A204.1 (cell line): ENCODE results near the gene SRSF9.
"Not testable (repeated sequence)": the region's sequence is repeated elsewhere in the genome, so short reads cannot be mapped to it uniquely, and the experiment has no call there.

Experiments used
- FAIRE-seq: peaks from 2 replicates; lab custom pipeline; 2012; peaks lifted over from hg19 to GRCh38; lab: Jason Lieb, UNC

SRSF9 gene

DNA sequence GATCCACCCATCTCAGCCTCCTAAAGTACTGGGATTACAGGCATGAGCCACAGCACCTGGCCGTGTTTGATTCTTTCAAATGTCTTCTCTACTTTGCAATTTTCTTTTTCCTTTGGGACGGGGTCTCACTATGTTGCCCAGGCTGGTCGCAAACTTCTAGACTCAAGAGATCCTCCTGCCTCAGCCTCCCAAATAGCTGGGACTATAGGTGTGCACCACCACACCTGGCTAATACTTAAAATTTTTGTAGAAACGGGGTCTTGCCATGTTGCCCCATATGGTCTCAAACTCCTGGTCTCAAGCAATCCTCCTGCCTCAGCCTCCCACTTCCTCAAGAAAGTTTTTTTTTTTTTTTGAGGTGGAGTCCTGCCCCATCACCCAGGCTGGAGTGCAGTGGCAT is 21.6 kb downstream of the SRSF9 start:
- no peak for FAIRE-seq

DNA sequence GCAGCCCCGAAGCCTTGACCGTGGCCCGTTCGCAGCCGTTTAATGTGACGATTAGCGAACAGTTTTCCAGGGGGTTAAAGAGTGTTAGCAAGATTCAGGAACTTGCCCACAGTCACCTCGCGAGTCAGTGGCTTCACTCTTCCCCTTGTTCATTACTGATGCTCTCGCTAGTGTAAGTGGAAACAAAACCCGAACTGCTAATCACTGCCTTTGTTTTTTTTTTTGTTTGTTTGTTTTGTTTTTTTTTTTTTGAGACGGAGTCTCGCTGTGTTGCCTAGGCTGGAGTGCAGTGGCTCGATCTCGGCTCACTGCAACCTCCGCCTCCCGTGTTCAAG is 22.7 kb downstream of the SRSF9 start:
- not testable (repeated sequence) for FAIRE-seq

DNA sequence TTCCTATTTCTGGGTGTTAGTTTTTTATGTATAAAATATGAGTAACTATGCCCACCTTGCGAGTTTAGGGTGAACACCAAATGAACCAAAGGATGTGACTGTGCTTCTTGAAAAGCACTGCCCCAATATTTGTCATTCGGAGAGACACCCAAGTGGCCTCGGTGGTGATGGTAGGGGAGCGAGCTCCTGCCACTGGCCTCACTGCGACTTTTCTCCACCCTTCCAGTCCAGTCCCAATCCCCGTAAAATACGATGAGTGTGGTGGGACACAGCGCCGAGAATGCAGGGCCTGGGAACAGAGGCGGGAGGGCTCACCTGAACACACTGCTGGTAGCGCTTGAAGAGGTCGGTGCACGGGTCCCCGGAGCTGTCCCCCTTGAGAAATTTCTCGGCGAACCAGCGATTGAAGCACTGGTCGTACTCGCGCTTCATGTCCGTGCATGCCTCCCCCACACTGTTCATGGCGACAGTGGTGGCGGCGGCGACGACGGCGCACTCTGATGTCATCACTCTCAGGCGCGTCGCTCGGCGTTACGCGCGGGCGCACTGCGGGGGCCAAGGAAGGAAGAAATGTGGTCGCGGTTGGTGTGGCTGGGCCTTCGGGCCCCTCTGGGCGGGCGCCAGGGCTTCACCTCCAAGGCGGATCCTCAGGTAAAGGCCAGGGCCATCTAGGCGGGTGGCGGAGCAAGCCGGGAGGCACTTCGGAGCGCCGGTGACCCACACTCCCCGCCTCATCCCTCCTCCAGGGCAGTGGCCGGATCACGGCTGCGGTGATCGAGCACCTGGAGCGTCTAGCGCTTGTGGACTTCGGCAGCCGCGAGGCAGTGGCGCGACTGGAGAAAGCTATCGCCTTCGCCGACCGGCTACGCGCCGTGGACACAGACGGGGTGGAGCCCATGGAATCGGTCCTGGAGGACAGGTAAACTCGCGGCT is 23.4 kb downstream of the SRSF9 start, which contains the start of the genes GATC and TRIAP1:
Gene GATC (plus strand): TSS at position 534 of the 933 bp plus-strand sequence. CDS start 37 bp downstream, at position 571.
Gene TRIAP1 (minus strand): TSS at position 474 of the 933 bp plus-strand sequence. CDS start 12 bp downstream, at position 462.
- FAIRE-seq = no peak

DNA sequence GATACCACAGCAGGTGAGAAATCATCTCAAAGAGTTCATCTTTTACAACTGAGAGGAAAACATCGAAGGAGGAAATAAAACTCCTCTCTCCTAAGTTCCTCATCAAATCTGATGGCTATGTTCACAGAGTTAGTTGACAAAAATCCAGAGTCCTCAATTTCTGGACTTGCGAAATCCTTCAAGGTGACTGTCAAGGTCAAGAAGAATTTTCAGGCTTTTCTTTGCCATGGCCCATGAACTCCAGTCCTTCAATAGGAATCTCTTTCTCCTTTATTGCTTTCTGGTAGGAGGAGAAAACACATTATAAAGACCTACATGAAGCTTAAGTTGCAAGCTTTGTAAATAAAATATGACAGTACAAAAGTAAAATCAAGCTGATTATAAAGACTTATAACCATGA is 24.9 kb downstream of the SRSF9 start:
- no peak for FAIRE-seq

DNA sequence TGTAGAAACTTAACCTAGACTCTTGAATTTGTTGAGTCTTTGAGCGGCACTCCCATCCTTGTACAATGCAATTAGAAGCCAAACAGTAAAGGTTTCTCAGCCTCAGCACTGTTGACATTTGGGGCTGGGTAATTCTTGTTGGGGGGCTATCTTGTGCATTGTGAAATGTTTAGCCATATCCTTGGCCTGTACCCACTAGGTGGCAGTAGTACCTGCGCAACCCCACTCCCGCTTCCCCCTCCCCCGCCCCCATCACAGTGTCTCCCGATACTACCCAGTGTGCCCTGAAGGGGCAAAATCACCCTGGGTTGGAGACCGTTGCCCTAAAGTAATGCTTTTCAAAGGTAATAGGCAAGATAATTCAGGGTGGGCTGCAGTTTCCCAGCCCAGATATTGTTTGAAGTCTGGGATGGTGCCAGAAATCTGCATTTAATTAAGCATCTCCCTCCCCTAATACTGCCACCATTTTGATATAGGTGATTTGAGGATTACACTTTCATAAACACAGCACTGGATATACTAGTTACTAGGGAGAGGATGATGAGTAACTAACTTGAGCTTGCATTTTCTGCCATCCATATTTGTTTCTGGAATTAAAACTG is 29.8 kb downstream of the SRSF9 start:
- no peak for FAIRE-seq

DNA sequence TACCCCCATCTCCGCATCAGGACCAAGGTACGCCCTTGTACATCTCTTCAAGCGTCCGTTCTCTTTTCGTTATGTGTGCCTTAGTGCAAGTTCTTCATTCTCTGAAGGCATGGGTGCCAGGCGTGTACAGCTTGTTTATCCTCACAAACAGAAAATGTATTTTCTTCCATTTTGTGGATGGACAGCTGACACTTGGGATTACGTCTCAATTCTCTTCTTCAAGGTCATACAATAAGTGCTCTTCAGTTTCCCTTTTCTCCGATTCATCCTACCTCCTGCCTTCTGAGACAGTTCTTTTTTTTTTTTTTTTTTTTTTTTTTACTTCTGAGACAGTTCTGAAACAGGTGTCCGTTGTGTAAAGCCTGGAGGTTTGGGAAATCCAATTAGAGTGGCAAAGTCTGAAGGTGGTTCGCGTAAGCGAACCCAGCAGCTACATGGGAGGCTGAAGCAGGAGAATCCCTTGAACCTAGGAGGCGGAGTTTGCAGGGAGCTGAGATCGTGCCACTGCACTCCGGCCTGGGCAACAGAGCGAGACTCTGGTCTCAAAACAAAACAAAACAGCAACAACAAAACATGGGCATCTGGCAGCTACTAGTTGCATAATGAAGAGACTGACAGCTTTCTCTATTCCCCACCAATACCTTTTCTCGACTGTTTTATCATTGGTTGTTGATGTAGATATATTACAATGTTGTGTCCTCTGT is 30.9 kb downstream of the SRSF9 start:
- FAIRE-seq = no peak

DNA sequence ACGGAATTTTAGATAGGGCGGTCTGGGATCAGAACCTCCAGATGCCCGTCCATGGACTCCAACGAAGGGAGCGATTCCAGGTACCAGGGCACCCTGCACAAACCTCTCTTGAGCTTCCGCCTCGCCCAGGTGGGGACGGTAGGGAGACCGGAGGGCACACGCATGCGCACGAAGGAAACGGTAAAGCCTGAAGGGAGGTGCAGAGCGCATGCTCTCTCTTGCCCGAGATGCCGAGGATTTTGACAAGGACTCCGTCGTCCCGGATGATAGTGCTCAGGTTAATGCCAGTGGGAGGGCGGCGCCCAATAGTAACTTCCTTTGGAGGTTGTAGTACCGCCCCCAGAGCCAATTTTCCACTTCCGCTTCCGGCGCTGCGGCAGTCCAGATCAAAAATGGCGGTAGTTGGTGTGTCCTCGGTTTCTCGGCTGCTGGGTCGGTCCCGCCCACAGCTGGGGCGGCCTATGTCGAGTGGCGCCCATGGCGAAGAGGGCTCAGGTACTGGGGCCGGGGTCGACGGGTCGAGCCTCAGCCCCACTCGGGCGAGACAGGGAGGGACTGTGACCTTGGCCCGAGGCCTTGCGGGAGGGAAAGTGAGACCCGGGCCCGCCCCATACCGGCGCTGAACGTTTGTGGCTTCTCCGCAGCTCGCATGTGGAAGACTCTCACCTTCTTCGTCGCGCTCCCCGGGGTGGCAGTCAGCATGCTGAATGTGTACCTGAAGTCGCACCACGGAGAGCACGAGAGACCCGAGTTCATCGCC is 31.6 kb downstream of the SRSF9 start, which contains the start of gene COX6A1:
Gene COX6A1 (plus strand): TSS at position 379 of the 760 bp plus-strand sequence. CDS start 14 bp downstream, at position 393.
- FAIRE-seq = peak; percentile 97

DNA sequence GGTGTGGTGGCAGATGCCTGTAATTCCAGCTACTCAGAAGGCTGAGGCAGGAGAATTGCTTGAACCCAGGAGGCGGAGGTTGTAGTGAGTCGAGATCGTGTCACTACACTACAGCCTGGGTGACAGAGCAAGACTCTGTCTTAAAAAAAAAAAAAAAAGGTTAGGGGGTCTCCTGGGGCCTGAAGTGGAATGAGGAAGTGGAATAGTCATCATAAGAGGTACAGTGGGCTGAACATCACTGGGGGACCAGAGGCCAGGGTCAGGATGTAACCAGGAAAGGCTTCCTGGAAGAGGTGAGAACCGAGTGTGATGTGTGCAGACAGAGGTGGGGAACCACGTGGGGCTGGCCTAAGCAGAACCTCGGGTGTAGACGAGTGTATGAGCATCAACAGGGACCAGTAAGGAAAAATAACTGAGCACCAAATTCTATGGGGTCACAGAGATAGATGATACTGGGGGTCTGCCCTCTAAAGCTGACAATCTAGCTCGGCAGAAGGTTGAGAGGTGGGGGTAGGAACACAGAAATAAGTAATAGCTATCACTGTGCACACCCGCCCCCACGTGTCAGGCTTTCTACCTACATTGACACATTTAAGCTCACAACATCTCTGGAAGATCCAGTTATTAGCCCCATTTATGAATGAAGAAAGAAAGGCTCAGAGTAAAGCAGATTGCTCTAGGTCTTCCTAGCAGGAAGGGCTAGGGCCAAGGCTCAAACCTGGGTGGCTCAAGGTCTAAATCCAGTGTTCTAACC is 36.6 kb downstream of the SRSF9 start:
- no peak for FAIRE-seq

DNA sequence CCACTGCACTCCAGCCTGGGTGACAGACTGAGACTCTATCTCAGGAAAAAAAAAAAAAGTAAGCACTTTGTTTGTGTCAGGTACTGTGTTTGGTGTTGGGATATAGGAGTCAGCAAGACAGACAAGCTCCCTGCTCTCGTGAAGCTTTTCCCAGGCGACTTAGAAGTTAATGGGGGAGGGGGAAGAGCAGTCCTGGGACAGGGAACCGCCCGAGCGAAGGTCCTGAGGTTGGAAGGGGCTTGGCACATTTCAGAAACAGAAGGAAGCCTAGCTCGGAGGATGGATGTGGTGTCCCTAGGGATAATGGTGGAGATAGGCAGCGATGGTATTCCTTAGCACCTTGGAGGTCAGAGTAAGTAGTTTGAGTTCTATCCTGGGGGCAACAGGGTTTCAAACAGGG is 40.2 kb downstream of the SRSF9 start:
- FAIRE-seq = no peak

DNA sequence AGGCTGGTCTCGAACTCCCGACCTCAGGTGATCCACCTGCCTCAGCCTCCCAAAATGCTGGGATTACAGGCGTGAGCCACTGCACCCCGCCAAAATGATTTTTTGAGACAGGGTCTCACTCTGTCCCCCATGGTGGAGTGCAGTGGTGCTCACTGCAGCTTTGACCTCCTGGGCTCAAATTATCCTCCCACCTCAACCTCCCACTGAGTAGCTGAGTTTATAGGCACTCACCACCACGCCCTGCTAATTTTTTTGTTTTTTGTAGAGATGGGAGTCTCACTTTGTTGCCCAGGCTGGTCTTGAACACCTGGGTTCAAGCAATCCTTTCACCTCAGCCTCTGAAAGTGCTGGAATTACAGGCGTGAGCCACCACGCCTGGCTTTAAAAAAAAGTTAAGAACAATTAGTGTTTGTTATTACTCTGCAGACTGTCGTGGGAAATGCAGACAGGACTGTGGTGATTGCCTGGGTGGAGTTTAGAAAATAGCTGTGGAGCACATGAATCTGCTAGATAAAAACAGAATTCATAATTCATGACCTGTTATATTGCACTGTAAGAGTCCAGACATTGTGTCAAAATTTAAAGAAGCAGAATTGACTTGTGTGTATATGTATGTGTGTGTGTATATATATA is 40.8 kb downstream of the SRSF9 start:
- FAIRE-seq = no peak

DNA sequence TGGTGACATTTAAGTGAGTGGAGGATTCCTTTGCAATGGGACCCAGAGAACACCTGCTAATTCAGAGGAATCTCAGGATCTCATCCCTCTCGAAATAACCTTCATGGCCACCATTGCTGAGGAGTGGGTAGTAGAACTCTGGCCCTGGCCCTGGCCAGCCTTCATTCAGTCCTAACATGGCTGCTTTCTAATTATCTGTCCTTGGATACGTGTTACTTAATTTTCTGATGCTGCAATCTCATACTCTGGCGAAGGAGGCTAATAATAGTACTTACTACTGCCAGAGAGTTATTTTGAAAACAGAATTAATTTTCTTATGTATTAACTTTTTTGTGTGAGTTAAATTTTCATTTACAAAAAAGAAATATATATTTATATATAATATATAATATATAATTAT is 43.8 kb downstream of the SRSF9 start:
- FAIRE-seq = no peak

DNA sequence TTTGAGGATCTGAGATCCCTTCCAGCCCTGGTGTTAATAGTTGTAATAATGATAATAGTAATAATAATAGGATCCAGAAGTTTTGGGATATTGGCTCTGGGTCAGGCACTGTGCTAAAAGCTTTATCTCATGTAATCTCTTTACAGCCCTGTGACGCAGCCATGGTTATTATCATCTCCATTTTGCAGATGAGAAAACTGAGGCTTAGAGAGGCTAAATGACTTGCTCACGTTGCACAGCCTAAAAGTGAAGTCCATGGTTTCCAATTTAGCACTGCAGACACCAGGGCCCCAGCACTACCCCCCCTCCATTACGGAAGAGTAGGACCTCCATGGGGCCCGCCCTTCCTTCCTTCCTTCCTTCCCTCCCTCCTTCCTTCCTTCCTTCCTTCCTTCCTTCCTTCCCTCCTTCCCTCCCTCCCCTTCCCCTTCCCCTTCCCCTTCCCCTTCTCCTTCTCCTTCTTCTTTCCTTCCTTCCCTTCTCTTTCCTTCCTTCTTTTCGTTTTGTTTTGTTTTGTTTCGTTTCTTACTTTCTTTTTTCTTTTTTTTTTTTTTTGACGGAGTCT is 46.6 kb downstream of the SRSF9 start:
- no peak for FAIRE-seq

DNA sequence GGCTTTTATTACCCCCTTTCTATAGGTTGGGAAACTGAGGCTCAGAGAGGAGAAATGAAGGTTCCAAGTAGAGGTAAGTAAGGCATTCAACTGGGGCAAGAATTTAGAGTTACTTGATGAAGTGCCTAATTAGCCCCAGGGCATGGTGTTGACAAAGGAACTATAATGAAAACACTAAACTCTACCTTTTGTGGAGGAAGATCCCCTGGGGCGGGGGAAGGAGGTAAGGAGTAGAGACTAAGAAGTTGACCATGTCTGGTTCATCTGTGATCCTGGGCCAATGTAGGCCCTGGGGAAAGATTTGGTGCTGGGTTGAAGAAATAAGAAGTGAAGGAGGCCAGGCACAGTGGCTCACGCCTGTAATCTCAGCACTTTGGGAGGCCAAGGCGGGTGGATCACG is 47.8 kb downstream of the SRSF9 start:
- no peak for FAIRE-seq

DNA sequence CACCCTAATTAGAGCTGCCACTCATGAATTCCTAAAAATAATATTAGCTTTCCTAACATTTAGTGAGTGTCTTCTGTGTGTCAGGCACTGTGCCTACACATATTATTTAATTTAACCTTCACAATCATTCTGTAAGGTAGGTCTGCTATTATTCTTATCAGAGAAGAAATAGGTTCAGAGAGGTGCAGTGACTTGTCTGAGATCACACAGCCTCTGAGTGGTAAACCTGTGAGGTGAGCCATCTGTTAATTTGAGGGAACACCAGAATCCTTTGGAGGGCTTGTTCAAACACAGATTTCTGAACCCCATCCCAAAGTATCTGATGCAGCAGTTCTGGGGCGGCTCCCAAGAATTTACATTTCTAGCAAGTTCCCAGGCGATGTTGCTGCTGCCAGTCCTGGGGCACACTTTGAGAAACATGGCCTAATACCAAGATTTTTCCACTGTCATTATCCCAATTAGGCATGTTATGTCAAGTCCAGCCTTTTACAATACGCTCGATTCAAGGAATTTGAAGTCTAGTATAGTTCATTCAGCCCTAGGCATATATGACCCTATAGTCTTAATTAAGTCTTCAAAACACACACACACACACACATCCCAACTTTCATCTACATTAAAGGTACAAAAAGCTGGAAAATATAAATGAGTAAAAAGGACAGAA is 51.5 kb downstream of the SRSF9 start:
- no peak for FAIRE-seq

DNA sequence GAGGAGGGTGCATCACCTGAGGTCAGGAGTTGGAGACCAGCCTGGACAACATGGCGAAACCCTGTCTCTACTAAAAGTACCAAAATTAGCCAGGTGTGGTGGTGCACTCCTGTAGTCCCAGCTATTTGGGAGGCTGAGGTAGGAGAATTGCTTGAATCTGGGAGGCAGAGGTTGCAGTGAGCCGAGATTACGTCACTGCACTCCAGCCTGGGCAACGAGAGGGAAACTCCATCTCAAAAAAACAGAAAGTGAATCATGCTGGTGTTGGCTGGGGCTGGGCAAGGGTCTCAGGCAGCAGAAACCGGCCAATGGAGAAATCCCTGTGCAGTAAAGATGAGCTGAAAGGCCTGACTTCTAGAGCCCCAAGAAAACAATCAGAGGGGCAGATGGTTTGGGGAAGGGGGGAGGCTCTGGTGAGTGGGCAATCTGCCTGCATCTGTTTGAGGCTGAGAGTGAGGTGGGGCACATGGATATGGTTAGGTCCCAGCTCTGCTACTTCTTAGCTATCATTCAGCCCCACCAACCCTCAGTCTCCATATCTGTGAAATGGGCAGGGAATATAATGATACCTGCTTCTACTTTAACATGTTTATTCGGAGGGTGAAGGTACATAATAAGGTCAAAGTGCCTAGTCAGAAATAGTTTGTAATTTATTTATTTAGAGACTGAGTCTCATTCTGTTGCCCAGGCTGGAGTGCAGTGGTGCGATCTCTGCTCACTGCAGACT is 52.9 kb downstream of the SRSF9 start:
- no peak for FAIRE-seq

DNA sequence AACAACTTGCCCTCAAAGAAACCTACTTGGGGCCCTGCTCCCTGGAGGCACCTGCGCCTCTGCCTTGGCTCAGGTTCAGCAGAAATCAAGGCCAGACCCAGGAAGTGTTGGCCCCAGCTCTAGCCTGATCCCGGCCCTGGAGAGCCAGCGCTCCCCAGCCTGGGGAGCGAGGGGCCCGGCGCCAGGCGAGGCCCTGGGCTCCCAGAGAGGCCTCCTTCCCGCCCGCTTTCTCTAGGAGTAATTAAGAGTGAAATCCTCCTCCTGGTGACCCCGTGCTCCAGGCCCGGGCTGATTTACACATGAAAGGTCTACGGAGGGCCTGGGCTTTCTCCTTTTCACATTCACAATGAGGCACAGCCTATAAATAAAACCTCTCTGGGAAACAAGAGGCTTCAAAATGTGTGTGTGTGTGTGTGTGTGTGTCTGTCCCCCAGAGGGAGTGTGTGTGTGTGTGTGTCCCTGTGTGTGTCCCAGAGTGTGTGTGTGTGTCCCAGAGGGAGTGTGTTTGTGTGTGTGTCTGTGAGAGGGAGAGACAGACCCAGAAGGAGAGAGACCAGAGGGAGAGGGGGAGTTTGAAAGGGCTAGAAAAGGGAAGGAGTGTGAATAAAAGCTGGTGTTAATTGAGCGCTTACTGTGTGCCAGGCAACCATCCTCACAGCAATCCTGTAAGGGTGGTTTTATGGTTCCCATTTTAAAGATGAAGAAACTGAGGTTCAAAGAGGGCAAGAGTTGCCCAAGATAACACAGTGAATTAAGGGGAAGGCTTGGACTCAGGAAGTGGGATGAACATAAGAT is 55.5 kb downstream of the SRSF9 start:
- no peak for FAIRE-seq

DNA sequence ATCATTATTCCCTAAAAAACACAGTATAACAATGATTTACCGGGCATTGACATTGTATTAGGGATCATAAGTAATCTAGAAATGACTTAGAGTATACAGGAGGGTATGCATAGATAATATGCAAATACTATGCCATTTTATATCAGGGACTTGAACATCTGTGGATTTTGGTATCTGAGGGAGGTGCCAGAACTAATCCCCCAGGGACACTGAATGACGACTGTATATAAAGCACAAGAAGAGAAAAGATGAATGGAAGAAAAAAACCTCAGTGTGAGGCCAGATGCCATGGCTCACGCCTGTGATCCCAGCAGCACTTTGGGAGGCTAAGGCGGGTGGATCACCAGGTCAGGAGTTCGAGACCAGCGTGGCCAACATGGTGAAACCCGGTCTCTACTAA is 57.1 kb downstream of the SRSF9 start:
- FAIRE-seq = no peak
